Measurements from ENCODE around the gene BET1L. TPM values are rescaled to one million over a fixed set of nuclear protein-coding genes. Genes with fewer than 3 reads are reported as not detected.

The BET1L gene
- total and polyA plus RNA-seq, 2 experiments from 2014 or later = 27.2 to 76.6 TPM

DNA sequence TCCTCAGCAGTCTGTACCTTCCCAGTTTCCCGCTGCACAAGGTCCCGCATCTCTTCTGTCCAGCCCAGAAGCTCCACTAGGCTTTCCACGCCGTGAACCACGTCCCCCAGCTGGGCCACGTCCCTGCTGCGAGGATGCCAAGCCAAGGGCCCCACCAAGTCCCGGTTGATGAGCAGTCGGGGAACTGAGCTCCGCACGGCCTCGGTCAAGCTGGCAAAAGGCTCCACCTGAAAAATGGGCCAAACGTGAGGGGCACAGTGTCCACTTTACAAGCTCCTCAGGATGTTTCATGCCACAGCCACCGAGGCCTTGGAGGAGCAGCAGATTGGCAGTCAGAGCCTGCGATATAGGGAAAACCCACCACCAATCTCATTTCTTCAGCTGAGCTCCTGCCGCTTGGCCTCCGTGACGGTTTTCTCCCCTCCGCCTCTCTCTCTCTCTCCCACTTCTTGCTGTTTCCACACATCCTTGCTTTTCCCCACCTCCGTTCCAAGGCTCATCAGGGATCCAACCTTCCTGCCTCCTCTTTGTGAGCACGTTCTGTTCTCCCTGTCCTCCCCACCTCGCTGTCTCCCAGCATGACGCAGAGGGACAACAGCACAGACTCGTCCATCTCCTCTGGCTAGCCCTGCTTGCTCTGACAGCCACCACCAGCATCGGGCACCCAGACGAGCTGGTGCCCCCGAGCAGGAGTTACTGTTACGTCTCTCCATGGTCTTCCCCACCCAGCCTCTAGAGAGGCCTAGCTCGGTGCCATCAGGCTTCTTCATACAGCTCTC is 11.8 kb upstream of the BET1L start:
- DNase-seq = no peak
- no peak overlapping the region for H3K4me3 ChIP-seq
- H3K9me2 ChIP-seq (ENCODE audit: insufficient read depth) = no peaks in the 10 kb centered on the region
- TF ChIP-seq EZH2 (IDR thresholded peaks at IDR 0.05; ENCODE audit: insufficient read depth, poor library complexity, severe bottlenecking) (no peak), EZH2phosphoT487 (IDR thresholded peaks at IDR 0.05; ENCODE audit: insufficient read depth, low read depth) (no peak)
- H3K27ac ChIP-seq = no peak overlapping the region
- H3K4me2 ChIP-seq (ENCODE audit: unreplicated experiment) = no peak overlapping the region
- H3K9ac ChIP-seq = no peak overlapping the region
- no peaks in the 10 kb centered on the region for H3K27me3 ChIP-seq (replicated peaks; ENCODE audit: insufficient read depth)
- H2AFZ ChIP-seq = no peak overlapping the region
- H3K36me3 ChIP-seq (ENCODE audit: low read depth) = peaks cover 16% of the 10 kb centered on the region
- H3K79me2 ChIP-seq (ENCODE audit: insufficient read depth) = 0 out of 2 replicates have a peak, but pooled peaks cover 1% of the 10 kb centered on the region
- in situ Hi-C loops (cut with MboI) = no loop called here
- H3K4me1 ChIP-seq (ENCODE audit: insufficient read depth) = no peaks in the 10 kb centered on the region
- H3F3A ChIP-seq (ENCODE audit: insufficient read depth) = peaks cover 23% of the 10 kb centered on the region
- WGBS, 2 experiments (ENCODE audit: low coverage in 1 of 2, low lambda C conversion rate in 2 of 2, missing lambda C conversion rate in 2 of 2) = 89 to 90% methylated on average over 27 to 29 of the region's 29 CpGs
- no peaks in the 10 kb centered on the region for H3K9me3 ChIP-seq (ENCODE audit: low read depth)
- H4K20me1 ChIP-seq (ENCODE audit: insufficient read depth) = no peaks in the 10 kb centered on the region

DNA sequence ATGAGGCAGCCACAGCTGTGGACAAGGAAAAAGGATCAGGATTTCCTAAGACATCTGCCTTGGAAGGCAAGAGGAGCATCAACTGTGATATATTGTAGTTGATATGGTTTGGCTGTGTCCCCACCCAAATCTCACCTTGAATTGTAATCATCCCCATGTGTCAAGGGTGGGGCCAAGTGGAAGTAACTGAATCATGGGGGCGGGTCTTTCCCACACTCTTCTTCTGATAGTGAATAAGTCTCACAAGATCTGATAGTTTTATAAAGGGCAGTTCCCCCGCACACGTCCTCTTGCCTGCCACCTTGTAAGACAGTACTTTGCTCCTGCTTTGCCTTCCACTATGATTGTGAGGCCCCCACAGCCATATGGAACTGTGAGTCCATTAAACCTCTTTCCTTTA is 10.5 kb upstream of the BET1L start:
- Histone ChIP-seq H2AFZ (no peak overlapping the region), H3K27me3 (replicated peaks; ENCODE audit: insufficient read depth) (no peaks in the 10 kb centered on the region), H3F3A (ENCODE audit: insufficient read depth) (peaks cover 31% of the 10 kb centered on the region), H3K4me2 (ENCODE audit: unreplicated experiment) (no peak overlapping the region), H3K4me3 (no peak overlapping the region), H3K9me2 (ENCODE audit: insufficient read depth) (no peaks in the 10 kb centered on the region), H4K20me1 (ENCODE audit: insufficient read depth) (no peaks in the 10 kb centered on the region), H3K9ac (no peak overlapping the region), H3K9me3 (ENCODE audit: low read depth) (no peaks in the 10 kb centered on the region), H3K4me1 (ENCODE audit: insufficient read depth) (no peaks in the 10 kb centered on the region), H3K36me3 (ENCODE audit: low read depth) (peaks cover 27% of the 10 kb centered on the region), H3K27ac (no peak overlapping the region), H3K79me2 (ENCODE audit: insufficient read depth) (peaks cover 12% of the 10 kb centered on the region)
- in situ Hi-C loops (cut with MboI) = no loop called here
- no peak for DNase-seq
- WGBS, 2 experiments (ENCODE audit: low coverage in 1 of 2, low lambda C conversion rate in 2 of 2, missing lambda C conversion rate in 2 of 2) = 85 to 90% methylated on average over 3 of the region's 3 CpGs
- TF ChIP-seq EZH2phosphoT487 (IDR thresholded peaks at IDR 0.05; ENCODE audit: insufficient read depth, low read depth) (no peak), EZH2 (IDR thresholded peaks at IDR 0.05; ENCODE audit: insufficient read depth, poor library complexity, severe bottlenecking) (no peak)

DNA sequence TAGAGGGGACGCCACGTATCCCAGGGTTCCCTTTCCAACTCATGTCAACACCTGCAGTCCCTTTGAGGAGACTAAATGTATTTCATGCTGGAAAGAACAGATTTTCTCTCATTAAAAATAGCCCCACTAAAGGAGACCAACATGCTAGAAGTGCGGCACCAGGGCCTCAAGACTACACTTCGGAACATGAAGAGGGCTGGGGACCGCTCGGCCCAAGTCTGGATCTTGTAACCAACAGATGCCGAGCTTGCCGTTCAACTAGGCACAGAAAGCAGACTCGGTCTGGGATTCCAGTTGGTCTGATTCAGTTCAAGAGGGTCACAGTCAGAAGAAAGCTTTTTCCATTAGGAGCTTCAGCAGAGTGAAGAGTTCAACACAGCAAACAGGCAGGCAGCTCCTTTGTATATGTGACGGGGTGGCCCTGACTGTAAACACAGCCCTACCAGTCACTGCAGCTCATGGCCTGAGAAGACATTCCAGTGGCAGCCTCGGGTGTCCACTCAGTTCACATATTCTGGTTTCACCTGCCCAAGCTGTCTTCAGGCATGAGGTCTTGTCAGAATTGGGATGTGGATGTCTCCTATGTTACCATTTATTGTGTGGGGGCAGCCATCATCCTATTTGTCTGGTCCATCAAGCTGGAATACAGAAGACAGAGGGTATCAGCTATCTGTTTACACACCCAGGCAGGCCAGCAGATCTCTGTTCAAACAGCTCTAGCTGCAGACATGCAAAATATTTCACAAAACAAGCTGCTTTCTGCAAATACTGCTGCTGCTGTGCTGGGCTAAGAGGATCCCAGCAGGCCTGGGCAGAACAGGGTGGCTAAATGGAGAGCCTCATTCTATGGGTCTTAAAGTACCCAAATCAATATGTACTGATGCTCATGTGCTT is 9.1 kb upstream of the BET1L start:
- Histone ChIP-seq H3K4me1 (ENCODE audit: insufficient read depth) (peaks cover 4% of the 10 kb centered on the region; the same call in 1 of the 2 replicates), H3K27me3 (replicated peaks; ENCODE audit: insufficient read depth) (no peaks in the 10 kb centered on the region), H3K9me2 (ENCODE audit: insufficient read depth) (no peaks in the 10 kb centered on the region), H4K20me1 (ENCODE audit: insufficient read depth) (no peaks in the 10 kb centered on the region), H3F3A (ENCODE audit: insufficient read depth) (peaks cover 34% of the 10 kb centered on the region), H3K9ac (no peak overlapping the region), H3K36me3 (ENCODE audit: low read depth) (peaks cover 41% of the 10 kb centered on the region), H3K27ac (0 out of 2 replicates have a peak overlapping the region, but pooled peaks have one; percentile 1), H2AFZ (no peak overlapping the region), H3K4me3 (no peak overlapping the region), H3K79me2 (ENCODE audit: insufficient read depth) (peaks cover 25% of the 10 kb centered on the region), H3K9me3 (ENCODE audit: low read depth) (no peaks in the 10 kb centered on the region), H3K4me2 (ENCODE audit: unreplicated experiment) (no peak overlapping the region)
- in situ Hi-C loops (cut with MboI) = no loop called here
- 84 to 87% methylated on average over 11 of the region's 11 CpGs for WGBS, 2 experiments (ENCODE audit: low coverage in 1 of 2, low lambda C conversion rate in 2 of 2, missing lambda C conversion rate in 2 of 2)
- no peak for TF ChIP-seq EZH2 (IDR thresholded peaks at IDR 0.05; ENCODE audit: insufficient read depth, poor library complexity, severe bottlenecking)
- TF ChIP-seq EZH2phosphoT487 (IDR thresholded peaks at IDR 0.05; ENCODE audit: insufficient read depth, low read depth) = no peak
- DNase-seq = no peak

DNA sequence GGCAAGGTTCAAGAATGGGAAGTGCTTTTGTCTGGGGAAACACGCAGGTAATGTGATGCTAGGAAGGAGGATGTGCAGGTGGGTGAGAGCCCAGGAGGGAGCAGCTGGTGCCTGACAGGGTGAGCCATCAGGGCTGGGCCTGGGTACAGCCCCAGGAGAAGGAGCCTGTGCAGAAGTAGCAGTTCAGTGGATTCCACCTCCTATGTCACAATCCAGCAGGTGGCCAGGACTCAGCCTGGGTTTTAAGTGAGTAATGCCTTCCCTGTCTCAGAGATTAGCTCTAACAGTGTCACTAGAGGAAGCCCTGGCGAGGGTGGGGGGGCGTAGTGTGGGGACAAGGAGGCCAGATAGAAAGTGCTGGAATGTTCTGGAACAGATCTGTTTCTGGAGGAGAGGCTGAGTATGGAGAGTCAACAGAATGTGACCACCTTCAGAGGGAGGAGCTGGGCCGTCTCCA is 8.4 kb upstream of the BET1L start:
- Histone ChIP-seq H3K4me3 (no peak overlapping the region), H3K9ac (no peak overlapping the region), H3K9me3 (ENCODE audit: low read depth) (no peaks in the 10 kb centered on the region), H3F3A (ENCODE audit: insufficient read depth) (peaks cover 34% of the 10 kb centered on the region), H4K20me1 (ENCODE audit: insufficient read depth) (no peaks in the 10 kb centered on the region), H3K4me2 (ENCODE audit: unreplicated experiment) (no peak overlapping the region), H3K36me3 (ENCODE audit: low read depth) (peaks cover 48% of the 10 kb centered on the region), H3K27ac (0 out of 2 replicates have a peak overlapping the region, but pooled peaks have one; percentile 1), H3K9me2 (ENCODE audit: insufficient read depth) (no peaks in the 10 kb centered on the region), H3K4me1 (ENCODE audit: insufficient read depth) (peaks cover 11% of the 10 kb centered on the region), H2AFZ (no peak overlapping the region), H3K79me2 (ENCODE audit: insufficient read depth) (peaks cover 33% of the 10 kb centered on the region), H3K27me3 (replicated peaks; ENCODE audit: insufficient read depth) (no peaks in the 10 kb centered on the region)
- TF ChIP-seq EZH2 (IDR thresholded peaks at IDR 0.05; ENCODE audit: insufficient read depth, poor library complexity, severe bottlenecking) = no peak
- TF ChIP-seq EZH2phosphoT487 (IDR thresholded peaks at IDR 0.05; ENCODE audit: insufficient read depth, low read depth) = no peak
- WGBS, 2 experiments (ENCODE audit: low coverage in 1 of 2, low lambda C conversion rate in 2 of 2, missing lambda C conversion rate in 2 of 2) = 75 to 81% methylated on average over 4 of the region's 4 CpGs
- in situ Hi-C loops (cut with MboI) = no loop called here
- DNase-seq = peak; percentile 36

Data from GM23248 (cell line).